HCT116 (cell line): ENCODE results near the gene FOXF1. TPM values are rescaled to one million over a fixed set of nuclear protein-coding genes. Genes with fewer than 3 reads are reported as not detected.

ENCODE experiments used
- ATAC-seq: fragments of 200-7000 bp; cut with Tn5 transposase; 2 replicates; pipeline ENCODE4 v1.9.1; 2020; ENCODE audit warnings: mild to moderate bottlenecking, moderate library complexity
- BruUV-seq: library from RNA; stranded (reverse); fragments of 400-500 nt; replicated peaks from 2 replicates; lab custom pipeline; 2021; lab: Mats Ljungman, UMichigan
- CTCF ChIA-PET: fragments of 300-600 bp; sonication (Branson Sonifier 250); formaldehyde crosslinking; loops from one replicate; lab custom pipeline; 2021; ENCODE audit warnings: antibody characterized with exemption; lab: Charles Lee
- POLR2A ChIA-PET: fragments of 300-600, 350-600 bp; sonication (Branson Sonifier 250); formaldehyde crosslinking; loops from one replicate; lab custom pipeline; 2021; ENCODE audit warnings: antibody characterized with exemption; lab: Charles Lee
- RAD21 ChIA-PET, 2 experiments: fragments of 300-600 bp; sonication (Branson Sonifier 250); formaldehyde crosslinking; loops; one replicate each; lab custom pipeline; 2023; ENCODE audit warnings: low total read pairs in 2 of 2; ENCODE audit not compliant: uncharacterized antibody in 2 of 2, unreplicated experiment in 2 of 2, low non-redundant PET in 1 of 2; lab: Charles Lee
- DNase-seq: peaks from one replicate; pipeline ENCODE4 v3.0.0-alpha.2; 2010; ENCODE audit warnings: low read depth, low spot score
- H2AFZ ChIP-seq: fragments of 200-600 bp; shearing (Covaris generic), sonication (generic); 2 replicates; pipeline ENCODE4 v1.6.1; 2017; ENCODE audit warnings: low read depth, mixed run types, mixed read lengths, antibody characterized with exemption, low read length; ENCODE audit not compliant: poor library complexity, severe bottlenecking
- H3K27ac ChIP-seq: 2 replicates; pipeline ENCODE4 v1.5.1; 2012; ENCODE audit warnings: low read depth, low read length
- H3K27me3 ChIP-seq: fragments of 200-600 bp; sonication (generic); 2 replicates; pipeline ENCODE4 v1.6.1; 2016; ENCODE audit warnings: mixed run types, low read length, mixed read lengths; ENCODE audit not compliant: insufficient read depth
- H3K36me3 ChIP-seq, 2 experiments: fragments of 200-500 bp in 1 of 2; fragments of 200-600 bp in 1 of 2; sonication (Bioruptor generic) in 1 of 2; sonication (generic) in 1 of 2; 2 replicates each; pipeline versions ENCODE4 v1.5.1 to v1.6.1; 2014 to 2016; ENCODE audit warnings: low read length in 2 of 2, inconsistent platforms in 1 of 2, mixed read lengths in 1 of 2, mixed run types in 1 of 2; ENCODE audit not compliant: insufficient read depth in 2 of 2, control insufficient read depth in 1 of 2
- H3K4me1 ChIP-seq, 2 experiments: fragments of 200-600 bp in 1 of 2; sonication (generic) in 1 of 2; 2 replicates each; pipeline versions ENCODE4 v1.5.1 to v1.6.1; 2012 to 2017; ENCODE audit warnings: low read length in 2 of 2, inconsistent platforms in 1 of 2, mild to moderate bottlenecking in 1 of 2, mixed read lengths in 1 of 2, mixed run types in 1 of 2, moderate library complexity in 1 of 2; ENCODE audit not compliant: insufficient read depth in 2 of 2, control insufficient read depth in 1 of 2
- H3K4me2 ChIP-seq: fragments of 200-600 bp; sonication (generic); 2 replicates; pipeline ENCODE4 v1.6.1; 2017; ENCODE audit warnings: mixed run types, low read length, mixed read lengths
- H3K4me3 ChIP-seq, 2 experiments: fragments of 200-600 bp in 1 of 2; sonication (generic) in 1 of 2; replicated peaks in 1 of 2; 2 replicates each; pipeline ENCODE4 v1.5.1; 2011 to 2016; ENCODE audit warnings: low read length in 2 of 2, control low read depth in 1 of 2, low read depth in 1 of 2, mild to moderate bottlenecking in 1 of 2, mixed read lengths in 1 of 2, mixed run types in 1 of 2
- H3K79me2 ChIP-seq: fragments of 200-600 bp; sonication (generic); 2 replicates; pipeline ENCODE4 v1.6.1; 2017; ENCODE audit warnings: mild to moderate bottlenecking, mixed run types, low read length, moderate library complexity, mixed read lengths; ENCODE audit not compliant: insufficient read depth
- H3K9ac ChIP-seq: fragments of 200-600 bp; sonication (generic); 2 replicates; pipeline ENCODE4 v1.6.1; 2016; ENCODE audit warnings: low read length, mixed read lengths
- H3K9me2 ChIP-seq: fragments of 200-600 bp; sonication (generic), shearing (Covaris generic); 2 replicates; pipeline ENCODE4 v1.6.1; 2017; ENCODE audit warnings: mixed run types, mild to moderate bottlenecking, moderate library complexity; ENCODE audit not compliant: insufficient read depth
- H3K9me3 ChIP-seq, 2 experiments: fragments of 200-500 bp in 1 of 2; fragments of 200-600 bp in 1 of 2; sonication (Bioruptor generic) in 1 of 2; sonication (generic) in 1 of 2; 2 replicates each; pipeline ENCODE4 v1.6.1; 2014 to 2017; ENCODE audit warnings: low read length in 2 of 2, mixed read lengths in 2 of 2, inconsistent platforms in 1 of 2, low read depth in 1 of 2, mild to moderate bottlenecking in 1 of 2, mixed run types in 1 of 2, moderate library complexity in 1 of 2; ENCODE audit not compliant: control insufficient read depth in 1 of 2, insufficient read depth in 1 of 2
- H4K20me1 ChIP-seq: fragments of 200-600 bp; sonication (generic), shearing (Covaris generic); 2 replicates; pipeline ENCODE4 v1.6.1; 2017; ENCODE audit warnings: mixed run types, mild to moderate bottlenecking, moderate library complexity; ENCODE audit not compliant: insufficient read depth
- ATF3 ChIP-seq: IDR thresholded peaks from 2 replicates; pipeline ENCODE4 v1.6.1; 2012
- CEBPB ChIP-seq: IDR thresholded peaks from 2 replicates; pipeline ENCODE4 v1.6.1; 2012; ENCODE audit warnings: low read depth
- CTCF ChIP-seq, 3 experiments: fragments of 200-600 bp in 1 of 3; sonication (generic) in 1 of 3; IDR thresholded peaks in 2 of 3; conservative IDR thresholded peaks in 1 of 3; 2 replicates each; pipeline ENCODE4 v1.5.1; 2012 to 2017; ENCODE audit warnings: low read depth in 2 of 3, low read length in 2 of 3, antibody characterized with exemption in 1 of 3, borderline replicate concordance in 1 of 3, control low read depth in 1 of 3, mild to moderate bottlenecking in 1 of 3, mixed read lengths in 1 of 3, mixed run types in 1 of 3, moderate library complexity in 1 of 3; ENCODE audit not compliant: insufficient read depth in 1 of 3
- EZH2 ChIP-seq: fragments of 200-600 bp; sonication (generic); IDR thresholded peaks from 2 replicates; pipeline ENCODE4 v1.6.1; 2017; ENCODE audit warnings: antibody characterized with exemption, mixed run types
- EZH2phosphoT487 ChIP-seq: fragments of 200-600 bp; IDR thresholded peaks from 2 replicates; pipeline ENCODE4 v1.6.1; 2018; ENCODE audit warnings: antibody characterized with exemption, borderline replicate concordance
- JUND ChIP-seq: IDR thresholded peaks from 2 replicates; pipeline ENCODE4 v1.6.1; 2012
- MAX ChIP-seq: IDR thresholded peaks from 2 replicates; pipeline ENCODE4 v1.6.1; 2012
- POLR2AphosphoS5 ChIP-seq: IDR thresholded peaks from 2 replicates; pipeline ENCODE4 v1.6.1; 2011; ENCODE audit warnings: mild to moderate bottlenecking, low read depth, low read length, moderate library complexity
- RAD21 ChIP-seq: IDR thresholded peaks from 2 replicates; pipeline ENCODE4 v1.6.1; 2012; ENCODE audit warnings: low read depth, mild to moderate bottlenecking
- SP1 ChIP-seq: IDR thresholded peaks from 2 replicates; pipeline ENCODE4 v1.6.1; 2012; ENCODE audit warnings: low read depth
- TCF7L2 ChIP-seq: IDR thresholded peaks from 2 replicates; pipeline ENCODE4 v1.7.0; 2011; ENCODE audit warnings: borderline replicate concordance, inconsistent platforms; ENCODE audit not compliant: insufficient read depth, insufficient read length; ENCODE audit errors: extremely low read depth
- YY1 ChIP-seq: IDR thresholded peaks from 2 replicates; pipeline ENCODE4 v1.6.1; 2011; ENCODE audit warnings: low read length, low read depth, moderate library complexity, mild to moderate bottlenecking; ENCODE audit not compliant: insufficient replicate concordance; ENCODE audit errors: extremely low read depth
- ZBTB33 ChIP-seq: IDR thresholded peaks from 2 replicates; pipeline ENCODE4 v1.6.1; 2011; ENCODE audit warnings: mild to moderate bottlenecking, low read length, moderate library complexity; ENCODE audit not compliant: insufficient replicate concordance; ENCODE audit errors: extremely low read depth
- ZFX ChIP-seq: fragments of 450-650 bp; IDR thresholded peaks from 2 replicates; pipeline ENCODE4 v1.6.1; 2017
- intact Hi-C: fragments of 100-400 bp; cut with micrococcal nuclease; formaldehyde crosslinking; loops from 2 replicates; pipeline ENCODE4 v1.10.0; 2022
- total RNA-seq: library from RNA; stranded (reverse); gene quantifications from one replicate; pipeline ENCODE4 v1.2.1, GENCODE V29; 2021; ENCODE audit not compliant: unreplicated experiment

The FOXF1 gene
- total RNA-seq, 1 experiment from 2014 or later: 2.4 TPM

- no peak for TF ChIP-seq ZBTB33
- no peak for TF ChIP-seq ZFX
Observed at GRCh38 chr16:86470964-86471363, 39.4 kb upstream of the FOXF1 start (continued).

- H3K27me3 ChIP-seq: peaks cover 30% of the 10 kb centered on the region; the same call in 1 of the 2 replicates
- no TSS peak for BruUV-seq
- TF ChIP-seq EZH2phosphoT487 (no peak), YY1 (no peak), SP1 (no peak), CTCF (IDR thresholded peaks at IDR 0.05 in 2 of 3, conservative IDR thresholded peaks at IDR 0.05 in 1 of 3; ENCODE audit: borderline replicate concordance in 1 of 3, insufficient read depth in 1 of 3, low read depth in 2 of 3, low read length in 2 of 3) (no peak), RAD21 (no peak), TCF7L2 (no peak), ATF3 (no peak), ZBTB33 (no peak), MAX (no peak), POLR2AphosphoS5 (no peak), CEBPB (no peak), EZH2 (no peak), JUND (no peak)
Observed at GRCh38 chr16:86471896-86472295, 38.4 kb upstream of the FOXF1 start.

More at GRCh38 chr16:86471896-86472295, 38.4 kb upstream of the FOXF1 start:
- RAD21 ChIA-PET: no interaction called here
- Histone ChIP-seq H3K27ac (no peak overlapping the region), H2AFZ (no peak overlapping the region), H3K4me2 (no peak overlapping the region), H3K9me2 (no peaks in the 10 kb centered on the region), H3K4me3 (no peak overlapping the region), H3K36me3 (no peaks in the 10 kb centered on the region), H3K79me2 (no peaks in the 10 kb centered on the region), H3K9ac (no peak overlapping the region), H4K20me1 (no peaks in the 10 kb centered on the region), H3K4me1 (peaks cover 0 to under 1% of the 10 kb centered on the region in 2 experiments; a peak in 1 of 4 replicates), H3K9me3 (0 out of 4 replicates have a peak, but pooled peaks cover 0 to 3% of the 10 kb centered on the region in 2 experiments)
- no peak for ATAC-seq
- intact Hi-C loops: no loop called here
- CTCF ChIA-PET: no interaction called here
- no peak for DNase-seq
- POLR2A ChIA-PET: no interaction called here
